H9 (cell line): Measurements from ENCODE around the gene MRPL17. TPM values are rescaled to one million over a fixed set of nuclear protein-coding genes. Genes with fewer than 3 reads are reported as not detected.

Experiments
- DNase-seq: peaks from one replicate; pipeline ENCODE4 v3.0.0-alpha.2; 2017
- H2AFZ ChIP-seq: one replicate; pipeline ENCODE4 v1.6.1; 2013; ENCODE audit warnings: mild to moderate bottlenecking, low read length, control low read depth, moderate library complexity
- H2AK5ac ChIP-seq: 2 replicates; pipeline ENCODE4 v1.6.1; 2013; ENCODE audit warnings: low read length, control low read depth, mixed read lengths; ENCODE audit not compliant: insufficient read length
- H2BK120ac ChIP-seq: one replicate; pipeline ENCODE4 v1.6.1; 2013; ENCODE audit warnings: low read depth, mild to moderate bottlenecking, low read length, control low read depth, inconsistent platforms; ENCODE audit not compliant: poor library complexity, severe bottlenecking
- H2BK12ac ChIP-seq: 2 replicates; pipeline ENCODE4 v1.6.1; 2013; ENCODE audit warnings: low read length, control low read depth, mixed read lengths, low read depth; ENCODE audit not compliant: insufficient read length
- H2BK15ac ChIP-seq: 2 replicates; pipeline ENCODE4 v1.6.1; 2013; ENCODE audit warnings: low read depth, low read length, control low read depth
- H2BK20ac ChIP-seq: one replicate; pipeline ENCODE4 v1.6.1; 2013; ENCODE audit warnings: low read depth, mild to moderate bottlenecking, low read length, control low read depth, inconsistent platforms; ENCODE audit not compliant: poor library complexity, severe bottlenecking
- H2BK5ac ChIP-seq: 2 replicates; pipeline ENCODE4 v1.6.1; 2013; ENCODE audit warnings: low read length, control low read depth, mixed read lengths; ENCODE audit not compliant: insufficient read length
- H3K14ac ChIP-seq: 2 replicates; pipeline ENCODE4 v1.6.1; 2013; ENCODE audit warnings: low read length, control low read depth; ENCODE audit not compliant: insufficient read depth
- H3K18ac ChIP-seq: 2 replicates; pipeline ENCODE4 v1.6.1; 2013; ENCODE audit warnings: low read depth, mild to moderate bottlenecking, mixed read lengths, low read length, control low read depth; ENCODE audit not compliant: insufficient read length
- H3K23ac ChIP-seq: 2 replicates; pipeline ENCODE4 v1.6.1; 2013; ENCODE audit warnings: low read length, control low read depth, mixed read lengths, low read depth; ENCODE audit not compliant: insufficient read length
- H3K23me2 ChIP-seq: 2 replicates; pipeline ENCODE4 v1.6.1; 2013; ENCODE audit warnings: low read depth, mild to moderate bottlenecking, mixed read lengths, low read length, control low read depth; ENCODE audit not compliant: insufficient read length, poor library complexity, severe bottlenecking
- H3K27ac ChIP-seq: 2 replicates; pipeline ENCODE4 v1.5.1; 2013; ENCODE audit warnings: low read length, control low read depth, mixed read lengths, low read depth; ENCODE audit not compliant: insufficient read length
- H3K27me3 ChIP-seq: 2 replicates; pipeline ENCODE4 v1.6.1; 2013; ENCODE audit warnings: low read length, control low read depth, inconsistent platforms; ENCODE audit not compliant: insufficient read depth
- H3K4ac ChIP-seq: 2 replicates; pipeline ENCODE4 v1.6.1; 2013; ENCODE audit warnings: low read depth, mild to moderate bottlenecking, control low read depth, inconsistent platforms, low read length, moderate library complexity
- H3K4me1 ChIP-seq: 2 replicates; pipeline ENCODE4 v1.6.1; 2013; ENCODE audit warnings: low read length, control low read depth, inconsistent platforms; ENCODE audit not compliant: insufficient read depth
- H3K4me2 ChIP-seq: 2 replicates; pipeline ENCODE4 v1.6.1; 2013; ENCODE audit warnings: low read length, control low read depth, mixed read lengths; ENCODE audit not compliant: insufficient read length, insufficient read depth
- H3K56ac ChIP-seq: 2 replicates; pipeline ENCODE4 v1.6.1; 2013; ENCODE audit warnings: low read depth, mild to moderate bottlenecking, mixed read lengths, low read length, control low read depth; ENCODE audit not compliant: insufficient read length
- H3K79me1 ChIP-seq: 2 replicates; pipeline ENCODE4 v1.6.1; 2013; ENCODE audit warnings: low read depth, mild to moderate bottlenecking, moderate library complexity, low read length, control low read depth, inconsistent platforms; ENCODE audit not compliant: insufficient read depth, poor library complexity, severe bottlenecking
- H3K79me2 ChIP-seq: 2 replicates; pipeline ENCODE4 v1.6.1; 2013; ENCODE audit warnings: low read length, control low read depth, inconsistent platforms; ENCODE audit not compliant: insufficient read depth
- H3K9ac ChIP-seq: 2 replicates; pipeline ENCODE4 v1.6.1; 2013; ENCODE audit warnings: low read length, control low read depth, mixed read lengths; ENCODE audit not compliant: insufficient read length; ENCODE audit errors: extremely low read depth
- H3K9me3 ChIP-seq: one replicate; pipeline ENCODE4 v1.6.1; 2013; ENCODE audit warnings: low read depth, low read length, inconsistent platforms; ENCODE audit not compliant: control insufficient read depth
- H3T11ph ChIP-seq: one replicate; pipeline ENCODE4 v1.6.1; 2013; ENCODE audit warnings: mild to moderate bottlenecking, low read length, control low read depth, inconsistent platforms
- H4K20me1 ChIP-seq: one replicate; pipeline ENCODE4 v1.6.1; 2013; ENCODE audit not compliant: control insufficient read depth, insufficient read length, insufficient read depth
- H4K5ac ChIP-seq: 2 replicates; pipeline ENCODE4 v1.6.1; 2013; ENCODE audit warnings: low read depth, mild to moderate bottlenecking, mixed read lengths, low read length, control low read depth; ENCODE audit not compliant: insufficient read length
- H4K8ac ChIP-seq: replicated peaks from 2 replicates; pipeline ENCODE4 v1.6.1; 2013; ENCODE audit warnings: low read length, control low read depth, mixed read lengths, low read depth; ENCODE audit not compliant: insufficient read length
- H4K91ac ChIP-seq: 2 replicates; pipeline ENCODE4 v1.6.1; 2013; ENCODE audit warnings: low read depth, mild to moderate bottlenecking, moderate library complexity, mixed read lengths, low read length, control low read depth; ENCODE audit not compliant: insufficient read length
- H3K27ac Mint-ChIP-seq, 3 experiments: 2 replicates in 2 of 3; 3 replicates in 1 of 3; pipeline ENCODE4 v1.8.0; 2020 to 2021; ENCODE audit warnings: mixed read lengths in 3 of 3, mild to moderate bottlenecking in 1 of 3, moderate library complexity in 1 of 3
- H3K27me3 Mint-ChIP-seq: 2 replicates; pipeline ENCODE4 v1.8.0; 2021; ENCODE audit warnings: low read depth, mild to moderate bottlenecking, moderate library complexity, mixed read lengths
- H3K36me3 Mint-ChIP-seq, 3 experiments: 2 replicates in 2 of 3; 3 replicates in 1 of 3; pipeline ENCODE4 v1.8.0; 2020 to 2021; ENCODE audit warnings: low read depth in 3 of 3, mixed read lengths in 3 of 3; ENCODE audit not compliant: insufficient read depth in 1 of 3
- H3K4me1 Mint-ChIP-seq, 2 experiments: 2 replicates each; pipeline ENCODE4 v1.8.0; 2020; ENCODE audit warnings: mixed read lengths in 2 of 2
- H3K4me3 Mint-ChIP-seq, 2 experiments: 2 replicates in 1 of 2; 3 replicates in 1 of 2; pipeline ENCODE4 v1.8.0; 2020 to 2021; ENCODE audit warnings: mild to moderate bottlenecking in 2 of 2, mixed read lengths in 2 of 2, moderate library complexity in 1 of 2
- H3K9me3 Mint-ChIP-seq, 2 experiments: 2 replicates in 1 of 2; 3 replicates in 1 of 2; pipeline ENCODE4 v1.8.0; 2020; ENCODE audit warnings: mild to moderate bottlenecking in 2 of 2, mixed read lengths in 2 of 2, moderate library complexity in 1 of 2
- CTCF ChIP-seq: fragments of 200-600 bp; sonication (generic); conservative IDR thresholded peaks from 3 replicates; pipeline ENCODE4 v1.8.0; 2021; ENCODE audit warnings: antibody characterized with exemption, mild to moderate bottlenecking
- WGBS: extraction: QIAGEN DNeasy Blood & Tissue Kit; methylation state at CpG from one replicate; pipeline ENCODE4 v1.1.7; 2013; ENCODE audit warnings: missing lambda C conversion rate, low lambda C conversion rate, mixed read lengths; ENCODE audit not compliant: insufficient read length; ENCODE audit errors: extremely low coverage; 5-methylcytosine and 5-hydroxymethylcytosine counted together
- total RNA-seq: library from RNA; stranded (reverse); gene quantifications from 2 replicates; pipeline ENCODE4 v1.2.1, GENCODE V29; 2021

Gene MRPL17
- total RNA-seq, 1 experiment from 2014 or later: 75.5 TPM

DNA sequence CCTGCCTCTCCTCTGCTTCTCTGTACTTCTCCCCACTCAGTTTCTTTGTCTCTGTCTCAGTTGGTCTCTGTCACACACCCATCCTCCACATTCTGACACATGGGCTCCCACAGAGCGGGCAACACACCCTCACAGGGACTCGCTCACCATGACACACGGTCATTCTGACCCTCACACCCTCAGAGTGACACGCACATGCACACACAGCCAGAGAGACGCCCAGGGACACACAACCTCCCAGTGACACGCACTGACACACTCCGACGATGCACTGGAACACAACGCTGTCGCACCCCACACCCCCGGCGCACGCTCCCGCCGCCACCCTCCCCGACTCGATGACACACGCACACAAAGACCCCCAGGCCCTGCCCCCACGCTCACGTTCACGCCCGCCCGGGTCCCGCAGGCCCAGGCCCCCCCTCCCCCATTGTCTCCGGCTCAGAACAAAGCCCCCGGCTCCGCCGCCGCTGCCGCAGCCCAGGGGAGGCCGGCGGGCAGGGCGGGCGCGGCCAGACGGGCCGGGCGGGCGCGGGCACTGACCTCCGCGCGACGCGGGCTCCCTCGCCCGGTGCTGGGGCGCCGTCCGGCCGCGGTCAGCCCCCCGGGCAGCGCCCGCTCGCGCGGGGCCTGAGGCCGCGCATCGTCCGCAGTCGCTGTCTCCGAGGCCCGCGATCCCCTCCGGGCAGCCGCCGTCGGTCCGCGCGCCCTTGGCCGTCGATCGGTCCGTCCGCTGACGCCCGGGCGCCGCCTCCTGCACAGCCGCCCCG lies 27.9 kb downstream of the MRPL17 start:
- Histone ChIP-seq H3K18ac (no peak overlapping the region), H3K79me1 (no peaks in the 10 kb centered on the region), H3K14ac (0 out of 2 replicates have a peak overlapping the region, but pooled peaks have one; percentile 9), H3T11ph (no peak overlapping the region), H2BK20ac (no peak overlapping the region), H2BK5ac (no peak overlapping the region), H3K4me1 (peaks cover 1% of the 10 kb centered on the region; the same call in 1 of the 2 replicates), H3K56ac (no peak overlapping the region), H2BK12ac (no peak overlapping the region), H4K20me1 (no peaks in the 10 kb centered on the region), H2AFZ (no peak overlapping the region), H3K79me2 (no peaks in the 10 kb centered on the region), H3K27me3 (peaks cover 23% of the 10 kb centered on the region; the same call in 1 of the 2 replicates), H3K23ac (no peak overlapping the region), H3K23me2 (peaks cover 7% of the 10 kb centered on the region), H3K9me3 (no peaks in the 10 kb centered on the region), H3K9ac (no peak overlapping the region), H4K5ac (no peak overlapping the region), H2AK5ac (no peak overlapping the region), H2BK15ac (no peak overlapping the region), H2BK120ac (no peak overlapping the region), H4K91ac (no peak overlapping the region), H3K4ac (no peak overlapping the region), H3K4me2 (peak overlapping the region; percentile 57), H4K8ac (no peak overlapping the region), H3K27ac (no peak overlapping the region)
- H3K27me3 Mint-ChIP-seq: peaks cover 21% of the 10 kb centered on the region
- H3K36me3 Mint-ChIP-seq: no peaks in the 10 kb centered on the region
- WGBS: no CpG with 5 or more reads among the region's 84 CpGs
- H3K27ac Mint-ChIP-seq: no peak overlapping the region
- no peak overlapping the region for H3K4me3 Mint-ChIP-seq
- H3K9me3 Mint-ChIP-seq: no peaks in the 10 kb centered on the region
- DNase-seq: no peak
- TF ChIP-seq CTCF: no peak
- peaks cover 10 to 11% of the 10 kb centered on the region in 2 experiments for H3K4me1 Mint-ChIP-seq
